ENCODE results near the gene ADH4.

DNA sequence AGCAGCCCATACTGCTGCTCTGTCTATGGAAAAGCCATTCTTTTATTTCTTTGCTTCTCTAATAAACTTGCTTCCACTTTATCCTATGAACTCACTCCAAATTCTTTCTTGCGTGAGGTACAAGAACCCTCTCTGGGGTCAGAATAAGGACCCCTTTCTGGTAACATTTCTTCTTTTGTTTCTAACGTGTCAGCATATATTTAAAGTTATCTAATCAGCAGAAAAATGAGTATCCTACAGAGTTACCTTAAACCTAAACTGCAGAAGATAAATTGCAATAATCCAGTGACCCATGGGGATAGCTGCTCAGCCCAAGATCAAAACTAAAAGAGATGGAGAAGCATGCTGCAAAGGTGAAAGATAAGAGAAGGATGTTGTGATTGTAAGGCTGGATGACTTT lies 59.5 kb downstream of the ADH4 start:
- TF ChIP-seq, protein P1, sequence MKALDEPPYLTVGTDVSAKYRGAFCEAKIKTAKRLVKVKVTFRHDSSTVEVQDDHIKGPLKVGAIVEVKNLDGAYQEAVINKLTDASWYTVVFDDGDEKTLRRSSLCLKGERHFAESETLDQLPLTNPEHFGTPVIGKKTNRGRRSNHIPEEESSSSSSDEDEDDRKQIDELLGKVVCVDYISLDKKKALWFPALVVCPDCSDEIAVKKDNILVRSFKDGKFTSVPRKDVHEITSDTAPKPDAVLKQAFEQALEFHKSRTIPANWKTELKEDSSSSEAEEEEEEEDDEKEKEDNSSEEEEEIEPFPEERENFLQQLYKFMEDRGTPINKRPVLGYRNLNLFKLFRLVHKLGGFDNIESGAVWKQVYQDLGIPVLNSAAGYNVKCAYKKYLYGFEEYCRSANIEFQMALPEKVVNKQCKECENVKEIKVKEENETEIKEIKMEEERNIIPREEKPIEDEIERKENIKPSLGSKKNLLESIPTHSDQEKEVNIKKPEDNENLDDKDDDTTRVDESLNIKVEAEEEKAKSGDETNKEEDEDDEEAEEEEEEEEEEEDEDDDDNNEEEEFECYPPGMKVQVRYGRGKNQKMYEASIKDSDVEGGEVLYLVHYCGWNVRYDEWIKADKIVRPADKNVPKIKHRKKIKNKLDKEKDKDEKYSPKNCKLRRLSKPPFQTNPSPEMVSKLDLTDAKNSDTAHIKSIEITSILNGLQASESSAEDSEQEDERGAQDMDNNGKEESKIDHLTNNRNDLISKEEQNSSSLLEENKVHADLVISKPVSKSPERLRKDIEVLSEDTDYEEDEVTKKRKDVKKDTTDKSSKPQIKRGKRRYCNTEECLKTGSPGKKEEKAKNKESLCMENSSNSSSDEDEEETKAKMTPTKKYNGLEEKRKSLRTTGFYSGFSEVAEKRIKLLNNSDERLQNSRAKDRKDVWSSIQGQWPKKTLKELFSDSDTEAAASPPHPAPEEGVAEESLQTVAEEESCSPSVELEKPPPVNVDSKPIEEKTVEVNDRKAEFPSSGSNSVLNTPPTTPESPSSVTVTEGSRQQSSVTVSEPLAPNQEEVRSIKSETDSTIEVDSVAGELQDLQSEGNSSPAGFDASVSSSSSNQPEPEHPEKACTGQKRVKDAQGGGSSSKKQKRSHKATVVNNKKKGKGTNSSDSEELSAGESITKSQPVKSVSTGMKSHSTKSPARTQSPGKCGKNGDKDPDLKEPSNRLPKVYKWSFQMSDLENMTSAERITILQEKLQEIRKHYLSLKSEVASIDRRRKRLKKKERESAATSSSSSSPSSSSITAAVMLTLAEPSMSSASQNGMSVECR (CRISPR knock-in tag; IDR thresholded peaks at IDR 0.05; ENCODE audit: borderline replicate concordance), result no peak
- TF ChIP-seq NR2C2 (CRISPR knock-in tag; IDR thresholded peaks at IDR 0.05) (no peak), JUN (CRISPR knock-in tag; IDR thresholded peaks at IDR 0.05) (no peak), ZNF317 (CRISPR knock-in tag; IDR thresholded peaks at IDR 0.05; ENCODE audit: borderline replicate concordance, low read depth) (no peak)
- TF ChIP-seq, protein P2, sequence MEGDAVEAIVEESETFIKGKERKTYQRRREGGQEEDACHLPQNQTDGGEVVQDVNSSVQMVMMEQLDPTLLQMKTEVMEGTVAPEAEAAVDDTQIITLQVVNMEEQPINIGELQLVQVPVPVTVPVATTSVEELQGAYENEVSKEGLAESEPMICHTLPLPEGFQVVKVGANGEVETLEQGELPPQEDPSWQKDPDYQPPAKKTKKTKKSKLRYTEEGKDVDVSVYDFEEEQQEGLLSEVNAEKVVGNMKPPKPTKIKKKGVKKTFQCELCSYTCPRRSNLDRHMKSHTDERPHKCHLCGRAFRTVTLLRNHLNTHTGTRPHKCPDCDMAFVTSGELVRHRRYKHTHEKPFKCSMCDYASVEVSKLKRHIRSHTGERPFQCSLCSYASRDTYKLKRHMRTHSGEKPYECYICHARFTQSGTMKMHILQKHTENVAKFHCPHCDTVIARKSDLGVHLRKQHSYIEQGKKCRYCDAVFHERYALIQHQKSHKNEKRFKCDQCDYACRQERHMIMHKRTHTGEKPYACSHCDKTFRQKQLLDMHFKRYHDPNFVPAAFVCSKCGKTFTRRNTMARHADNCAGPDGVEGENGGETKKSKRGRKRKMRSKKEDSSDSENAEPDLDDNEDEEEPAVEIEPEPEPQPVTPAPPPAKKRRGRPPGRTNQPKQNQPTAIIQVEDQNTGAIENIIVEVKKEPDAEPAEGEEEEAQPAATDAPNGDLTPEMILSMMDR (IDR thresholded peaks at IDR 0.05), result no peak
- TF ChIP-seq, protein P3, sequence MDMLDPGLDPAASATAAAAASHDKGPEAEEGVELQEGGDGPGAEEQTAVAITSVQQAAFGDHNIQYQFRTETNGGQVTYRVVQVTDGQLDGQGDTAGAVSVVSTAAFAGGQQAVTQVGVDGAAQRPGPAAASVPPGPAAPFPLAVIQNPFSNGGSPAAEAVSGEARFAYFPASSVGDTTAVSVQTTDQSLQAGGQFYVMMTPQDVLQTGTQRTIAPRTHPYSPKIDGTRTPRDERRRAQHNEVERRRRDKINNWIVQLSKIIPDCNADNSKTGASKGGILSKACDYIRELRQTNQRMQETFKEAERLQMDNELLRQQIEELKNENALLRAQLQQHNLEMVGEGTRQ (CRISPR knock-in tag; IDR thresholded peaks at IDR 0.05), result no peak
